NT2/D1 (cell line): ENCODE data around the gene ISOC2.

ENCODE experiments used
- SUZ12 ChIP-seq: IDR thresholded peaks from 2 replicates; pipeline ENCODE4 v1.6.1; 2011; ENCODE audit not compliant: insufficient read length, insufficient read depth; ENCODE audit errors: extremely low read depth
- YY1 ChIP-seq: IDR thresholded peaks from 2 replicates; pipeline ENCODE4 v1.6.1; 2011; ENCODE audit not compliant: insufficient read length, insufficient read depth
- ZNF274 ChIP-seq: IDR thresholded peaks from 2 replicates; pipeline ENCODE4 v1.6.1; 2011; ENCODE audit warnings: mild to moderate bottlenecking, low read depth, low read length

DNA sequence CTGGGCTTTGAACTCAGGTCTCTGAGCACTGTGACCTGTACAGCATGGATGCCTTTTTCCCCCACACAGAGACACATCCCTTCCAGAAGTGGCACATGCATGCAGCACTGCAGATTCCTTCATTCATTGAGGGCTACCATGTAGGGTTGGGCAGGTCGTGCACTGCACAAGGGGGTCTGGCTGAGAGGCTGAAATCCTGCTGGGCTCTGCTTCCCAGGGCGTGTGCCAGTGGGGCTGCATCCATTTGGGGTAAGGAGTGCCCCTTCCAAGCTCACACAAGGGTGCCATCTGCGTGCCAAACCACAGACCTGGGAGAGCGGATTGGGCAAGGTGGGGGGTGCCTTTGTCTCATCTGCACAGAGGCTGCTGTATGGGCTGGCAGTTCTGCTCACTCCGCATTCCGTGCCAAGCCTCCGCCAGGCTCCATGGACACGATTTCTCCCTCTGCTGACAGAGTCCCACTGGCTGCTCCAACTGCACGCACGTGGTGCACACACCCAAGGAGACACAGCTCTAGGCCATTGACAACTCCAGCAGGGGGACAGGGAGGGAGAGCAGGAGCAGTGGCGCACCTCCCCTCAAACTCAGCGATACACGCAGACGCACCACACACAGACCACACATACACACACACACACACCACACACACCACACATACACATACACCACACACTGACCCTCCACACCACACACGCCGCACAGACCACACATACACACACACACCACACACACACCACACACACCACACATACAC lies 13.8 kb downstream of the ISOC2 start:
- TF ChIP-seq YY1 (no peak), SUZ12 (no peak), ZNF274 (no peak)
